Neuronal stem cell (in vitro differentiated cells): ENCODE results near the gene SLC22A23.

ENCODE experiments used
- DNase-seq: peaks from one replicate; pipeline ENCODE4 v3.0.0-alpha.2; 2013; ENCODE audit warnings: low spot score
- H2AFZ ChIP-seq: one replicate; pipeline ENCODE4 v1.6.1; 2013; ENCODE audit warnings: mild to moderate bottlenecking, low read length, inconsistent platforms
- H2AK5ac ChIP-seq: 2 replicates; pipeline ENCODE4 v1.6.1; 2013; ENCODE audit warnings: low read depth, mild to moderate bottlenecking, inconsistent platforms, low read length, moderate library complexity, mixed read lengths
- H2BK120ac ChIP-seq: 2 replicates; pipeline ENCODE4 v1.6.1; 2013; ENCODE audit warnings: low read depth, mild to moderate bottlenecking, inconsistent platforms, low read length, moderate library complexity, mixed read lengths
- H2BK12ac ChIP-seq: one replicate; pipeline ENCODE4 v1.6.1; 2013; ENCODE audit warnings: low read length, inconsistent platforms
- H2BK15ac ChIP-seq: 2 replicates; pipeline ENCODE4 v1.6.1; 2013; ENCODE audit warnings: mild to moderate bottlenecking, low read length, inconsistent platforms, mixed read lengths
- H2BK5ac ChIP-seq: one replicate; pipeline ENCODE4 v1.6.1; 2013; ENCODE audit warnings: inconsistent platforms, mild to moderate bottlenecking, low read length, moderate library complexity
- H3K14ac ChIP-seq: one replicate; pipeline ENCODE4 v1.6.1; 2013; ENCODE audit warnings: low read length, inconsistent platforms
- H3K18ac ChIP-seq: 2 replicates; pipeline ENCODE4 v1.6.1; 2013; ENCODE audit warnings: low read length, inconsistent platforms
- H3K23ac ChIP-seq: 2 replicates; pipeline ENCODE4 v1.6.1; 2013; ENCODE audit warnings: low read depth, mild to moderate bottlenecking, mixed read lengths, low read length, inconsistent platforms; ENCODE audit not compliant: poor library complexity
- H3K27ac ChIP-seq: replicated peaks from 3 replicates; pipeline ENCODE4 v1.5.1; 2013; ENCODE audit warnings: low read length, inconsistent platforms
- H3K27me3 ChIP-seq, 3 experiments: 2 replicates each; pipeline ENCODE4 v1.6.1; 2013; ENCODE audit warnings: low read length in 3 of 3, mild to moderate bottlenecking in 2 of 3, inconsistent platforms in 1 of 3, low read depth in 1 of 3, mixed read lengths in 1 of 3, moderate library complexity in 1 of 3; ENCODE audit not compliant: control insufficient read depth in 3 of 3, insufficient read depth in 3 of 3
- H3K36me3 ChIP-seq, 2 donors: replicated peaks in 1 of 2; 2 replicates each; pipeline ENCODE4 v1.6.1; 2013; ENCODE audit warnings: low read length in 2 of 2; ENCODE audit not compliant: control insufficient read depth in 2 of 2, insufficient read depth in 2 of 2
- H3K4ac ChIP-seq: 2 replicates; pipeline ENCODE4 v1.6.1; 2013; ENCODE audit warnings: inconsistent platforms, mild to moderate bottlenecking, low read length, moderate library complexity
- H3K4me1 ChIP-seq, 2 donors: 1 replicate in 1 of 2; 2 replicates in 1 of 2; pipeline ENCODE4 v1.6.1; 2013; ENCODE audit warnings: low read length in 2 of 2, low read depth in 1 of 2; ENCODE audit not compliant: control insufficient read depth in 2 of 2, insufficient read depth in 1 of 2
- H3K4me2 ChIP-seq: one replicate; pipeline ENCODE4 v1.6.1; 2013; ENCODE audit warnings: mild to moderate bottlenecking, low read length, inconsistent platforms; ENCODE audit not compliant: insufficient read depth, poor library complexity, severe bottlenecking
- H3K4me3 ChIP-seq, 2 donors: 2 replicates each; pipeline ENCODE4 v1.5.1; 2013; ENCODE audit warnings: low read length in 2 of 2, mild to moderate bottlenecking in 2 of 2, inconsistent platforms in 1 of 2, moderate library complexity in 1 of 2
- H3K79me1 ChIP-seq: one replicate; pipeline ENCODE4 v1.6.1; 2013; ENCODE audit warnings: low read depth, mild to moderate bottlenecking, inconsistent platforms, low read length, moderate library complexity
- H3K9ac ChIP-seq: one replicate; pipeline ENCODE4 v1.6.1; 2013; ENCODE audit warnings: mild to moderate bottlenecking, low read depth, low read length, inconsistent platforms; ENCODE audit not compliant: poor library complexity
- H3K9me3 ChIP-seq, 2 donors: replicated peaks in 1 of 2; 2 replicates each; pipeline versions ENCODE3 to v1.6.1; 2013; ENCODE audit warnings: low read length in 2 of 2, mild to moderate bottlenecking in 2 of 2, inconsistent platforms in 1 of 2, low read depth in 1 of 2, mixed read lengths in 1 of 2, moderate library complexity in 1 of 2; ENCODE audit not compliant: control insufficient read depth in 2 of 2, insufficient read depth in 1 of 2
- H4K8ac ChIP-seq: one replicate; pipeline ENCODE4 v1.6.1; 2013; ENCODE audit warnings: low read depth, mild to moderate bottlenecking, inconsistent platforms, low read length, moderate library complexity
- H4K91ac ChIP-seq: one replicate; pipeline ENCODE4 v1.6.1; 2013; ENCODE audit warnings: low read length, low read depth, mild to moderate bottlenecking, inconsistent platforms; ENCODE audit not compliant: poor library complexity
- WGBS, 2 donors: extraction: QIAGEN DNeasy Blood & Tissue Kit; methylation state at CpG; one replicate each; pipeline ENCODE4 v1.1.7; 2013; ENCODE audit warnings: missing lambda C conversion rate in 2 of 2, mixed read lengths in 1 of 2; ENCODE audit not compliant: insufficient read length in 2 of 2, insufficient replicate concordance in 1 of 2; ENCODE audit errors: extremely low coverage in 2 of 2; 5-methylcytosine and 5-hydroxymethylcytosine counted together

SLC22A23 gene

GRCh38 chr6:3233321-3233720 lies 223.5 kb downstream of the SLC22A23 start:
- no peak overlapping the region for H2BK5ac ChIP-seq

GRCh38 chr6:3232017-3232945 lies 224.6 kb downstream of the SLC22A23 start:
- Histone ChIP-seq H3K27me3 (no peaks in the 10 kb centered on the region), H3K18ac (peak overlapping the region; percentile 80), H3K4ac (no peak overlapping the region), H4K8ac (no peak overlapping the region), H3K4me3 (peak overlapping the region; percentile 85 to 95), H2AFZ (peak overlapping the region; percentile 81), H3K23ac (no peak overlapping the region), H3K27ac (peak overlapping the region; percentile 95), H3K4me1 (peaks cover 4 to 5% of the 10 kb centered on the region in 2 donors), H2BK15ac (peak overlapping the region; percentile 61), H2BK5ac (peak overlapping the region; percentile 98), H3K9me3 (no peaks in the 10 kb centered on the region), H2AK5ac (no peak overlapping the region), H3K14ac (no peak overlapping the region), H3K4me2 (peak overlapping the region; percentile 93), H3K36me3 (peaks cover 0 to 6% of the 10 kb centered on the region in 2 donors), H3K79me1 (peaks cover 2% of the 10 kb centered on the region), H4K91ac (no peak overlapping the region), H2BK120ac (no peak overlapping the region), H2BK12ac (no peak overlapping the region), H3K9ac (peak overlapping the region; percentile 65)
- no peak for DNase-seq
- WGBS, 2 donors, result no CpG with 5 or more reads among the region's 23 CpGs

More at GRCh38 chr6:3233321-3233720, 223.5 kb downstream of the SLC22A23 start:
- Histone ChIP-seq H3K18ac (no peak overlapping the region), H3K79me1 (no peaks in the 10 kb centered on the region), H3K9ac (no peak overlapping the region), H2BK12ac (no peak overlapping the region), H3K23ac (no peak overlapping the region), H3K14ac (no peak overlapping the region), H3K4me3 (no peak overlapping the region), H2AFZ (no peak overlapping the region), H4K8ac (no peak overlapping the region), H3K36me3 (peaks cover 0 to 12% of the 10 kb centered on the region in 2 donors), H2AK5ac (no peak overlapping the region), H4K91ac (no peak overlapping the region), H2BK15ac (no peak overlapping the region), H3K27ac (no peak overlapping the region), H3K4ac (no peak overlapping the region), H3K9me3 (no peaks in the 10 kb centered on the region), H2BK120ac (no peak overlapping the region), H3K27me3 (no peaks in the 10 kb centered on the region), H3K4me2 (no peak overlapping the region), H3K4me1 (peaks cover 4 to 5% of the 10 kb centered on the region in 2 donors)
- DNase-seq, result no peak
- WGBS, 2 donors, result no CpG with 5 or more reads among the region's 3 CpGs

- DNase-seq, result peak; percentile 83
- H4K8ac ChIP-seq, result no peak overlapping the region
- peak overlapping the region; percentile 98 for H2BK5ac ChIP-seq
These were observed 225.4 kb downstream of the SLC22A23 start for GRCh38 chr6:3231247-3232016.

More at GRCh38 chr6:3231247-3232016, 225.4 kb downstream of the SLC22A23 start:
- H2BK12ac ChIP-seq, result no peak overlapping the region
- H3K9me3 ChIP-seq, result no peaks in the 10 kb centered on the region
- peaks cover 9% of the 10 kb centered on the region for H3K79me1 ChIP-seq
- H3K36me3 ChIP-seq, result peaks cover 0 to 9% of the 10 kb centered on the region in 2 donors
- peak overlapping the region; percentile 61 for H2BK15ac ChIP-seq
- peak overlapping the region; percentile 15 for H3K23ac ChIP-seq
- H3K4me2 ChIP-seq, result peak overlapping the region; percentile 93
- H3K18ac ChIP-seq, result peak overlapping the region; percentile 96
- no peak overlapping the region for H4K91ac ChIP-seq
- peak overlapping the region; percentile 1 for H3K4ac ChIP-seq
- H3K9ac ChIP-seq, result peak overlapping the region; percentile 92
- H2AFZ ChIP-seq, result peak overlapping the region; percentile 81
- peak overlapping the region; percentile 85 to 95 for H3K4me3 ChIP-seq
- peak overlapping the region; percentile 28 for H3K14ac ChIP-seq
- no CpG with 5 or more reads among the region's 47 CpGs for WGBS, 2 donors
- H3K27me3 ChIP-seq, result no peaks in the 10 kb centered on the region
- H3K27ac ChIP-seq, result peak overlapping the region; percentile 95
- peak overlapping the region; percentile 61 for H2AK5ac ChIP-seq
- peaks cover 4 to 5% of the 10 kb centered on the region in 2 donors for H3K4me1 ChIP-seq
- H2BK120ac ChIP-seq, result peak overlapping the region; percentile 36
